HG03521 (cell line): ENCODE measurements around the gene SDF4.

ENCODE experiments used
- ATAC-seq: cut with Tn5 transposase; IDR thresholded peaks from one replicate; pipeline ENCODE4 v1.9.1; 2021; ENCODE audit warnings: mild to moderate bottlenecking, moderate library complexity; ENCODE audit not compliant: unreplicated experiment

SDF4 gene

DNA sequence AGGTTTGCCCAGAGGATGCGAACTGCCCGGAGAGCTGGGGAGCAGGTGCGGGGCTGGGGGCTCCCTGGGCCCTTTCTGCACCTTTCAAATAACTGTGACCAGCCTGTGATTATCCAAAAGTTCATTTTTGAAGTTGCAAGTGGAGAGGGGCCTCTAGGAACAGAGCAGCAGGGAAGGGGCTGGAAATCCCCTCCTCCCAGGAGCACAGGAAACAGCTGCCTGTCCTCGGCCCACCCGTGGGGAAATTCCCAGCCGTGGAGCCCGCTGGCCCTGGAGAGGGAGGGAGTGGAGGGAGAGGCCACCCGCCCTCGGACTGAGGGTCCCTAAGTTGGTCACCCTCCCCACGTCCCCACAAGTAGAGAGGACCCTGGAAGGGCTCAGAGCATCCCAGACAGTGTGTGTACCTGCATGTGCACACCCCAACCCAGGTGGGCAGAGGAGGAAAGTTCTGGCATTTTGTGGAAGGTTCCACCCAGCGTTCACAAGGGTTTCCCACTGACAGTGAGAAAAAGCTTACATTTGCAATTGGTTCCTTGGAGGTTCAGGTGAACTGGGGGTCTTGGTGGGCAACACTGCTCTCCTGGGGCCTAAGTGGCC is 16.6 kb downstream of the SDF4 start:
- ATAC-seq: no peak

DNA sequence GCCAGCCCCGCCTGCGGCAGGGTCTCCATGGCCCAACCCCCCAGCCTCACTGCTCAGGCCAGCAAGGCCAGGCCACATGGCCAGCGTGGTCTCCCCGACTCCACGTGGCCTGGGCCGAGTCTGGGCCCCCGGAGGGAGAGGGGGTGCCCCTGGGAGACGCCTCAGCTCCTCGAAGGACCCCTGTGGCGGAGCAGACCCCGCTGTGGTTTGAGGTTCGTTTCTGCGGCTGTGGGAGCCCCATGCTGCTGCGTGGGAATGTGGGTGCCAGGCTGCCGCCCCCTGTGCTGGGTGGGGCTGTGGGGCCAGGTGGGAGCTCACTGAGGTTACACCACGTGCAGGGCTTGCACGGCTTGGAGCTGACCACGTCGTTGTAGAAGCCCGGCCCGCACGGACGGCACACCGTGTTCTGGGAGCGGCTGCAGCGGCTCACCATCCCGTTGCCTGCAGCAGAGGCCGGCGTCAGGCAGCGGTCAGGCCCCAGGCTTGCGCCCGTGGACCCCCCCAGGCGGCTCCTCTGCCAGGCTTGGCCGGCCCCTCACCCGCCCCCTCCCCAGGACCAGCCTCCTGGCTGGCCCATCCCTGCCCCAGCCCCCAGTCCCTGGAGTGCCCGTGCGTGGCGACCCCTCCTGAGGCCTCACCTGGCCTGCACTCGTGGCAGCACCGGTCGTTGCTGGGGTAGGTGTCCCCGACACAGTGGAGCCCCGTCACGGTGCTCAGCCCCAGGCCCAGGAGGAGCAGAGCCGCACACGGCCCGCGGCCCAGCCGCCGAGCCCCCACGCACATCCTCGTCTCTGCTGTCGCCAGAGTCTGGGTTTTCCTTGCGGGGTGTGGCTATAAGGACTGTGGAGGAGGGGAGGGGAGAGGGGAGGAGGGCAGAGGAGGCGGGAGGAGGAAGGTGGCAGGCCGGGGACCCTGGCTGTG is 18.2 kb downstream of the SDF4 start, which contains the start of gene TNFRSF4:
TNFRSF4 (minus strand) TSS at position 809 of the 921 bp plus-strand sequence; CDS start at position 783, 26 bp downstream.
- no peak for ATAC-seq

DNA sequence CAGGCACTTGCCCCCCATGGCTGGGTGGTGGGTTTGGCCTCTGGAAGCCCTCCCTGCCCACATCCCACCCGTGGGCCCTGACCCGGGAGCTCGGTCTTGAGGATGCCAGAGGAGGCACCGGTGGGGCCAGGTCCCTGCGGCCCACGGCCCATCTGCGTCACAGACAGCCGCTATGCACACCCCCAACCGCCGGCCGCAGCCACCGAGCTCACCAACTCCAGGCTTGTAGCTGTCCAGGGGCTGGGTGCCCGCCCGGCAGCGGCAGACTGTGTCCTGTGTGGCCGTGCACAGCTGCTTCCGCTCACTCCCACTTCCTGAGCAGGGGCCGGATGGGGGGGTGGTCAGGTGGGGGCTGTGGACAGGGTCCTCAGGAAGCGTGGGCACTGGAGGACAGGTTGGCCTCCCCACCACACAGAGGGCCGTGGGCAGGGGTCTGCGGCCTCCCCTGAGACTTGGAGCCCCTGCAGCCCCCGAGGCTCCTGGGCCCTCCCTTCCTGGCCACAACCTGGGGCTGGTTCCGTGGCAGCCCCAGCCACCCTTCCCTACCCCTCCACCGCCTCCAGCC is 18.9 kb downstream of the SDF4 start:
- ATAC-seq: no peak

DNA sequence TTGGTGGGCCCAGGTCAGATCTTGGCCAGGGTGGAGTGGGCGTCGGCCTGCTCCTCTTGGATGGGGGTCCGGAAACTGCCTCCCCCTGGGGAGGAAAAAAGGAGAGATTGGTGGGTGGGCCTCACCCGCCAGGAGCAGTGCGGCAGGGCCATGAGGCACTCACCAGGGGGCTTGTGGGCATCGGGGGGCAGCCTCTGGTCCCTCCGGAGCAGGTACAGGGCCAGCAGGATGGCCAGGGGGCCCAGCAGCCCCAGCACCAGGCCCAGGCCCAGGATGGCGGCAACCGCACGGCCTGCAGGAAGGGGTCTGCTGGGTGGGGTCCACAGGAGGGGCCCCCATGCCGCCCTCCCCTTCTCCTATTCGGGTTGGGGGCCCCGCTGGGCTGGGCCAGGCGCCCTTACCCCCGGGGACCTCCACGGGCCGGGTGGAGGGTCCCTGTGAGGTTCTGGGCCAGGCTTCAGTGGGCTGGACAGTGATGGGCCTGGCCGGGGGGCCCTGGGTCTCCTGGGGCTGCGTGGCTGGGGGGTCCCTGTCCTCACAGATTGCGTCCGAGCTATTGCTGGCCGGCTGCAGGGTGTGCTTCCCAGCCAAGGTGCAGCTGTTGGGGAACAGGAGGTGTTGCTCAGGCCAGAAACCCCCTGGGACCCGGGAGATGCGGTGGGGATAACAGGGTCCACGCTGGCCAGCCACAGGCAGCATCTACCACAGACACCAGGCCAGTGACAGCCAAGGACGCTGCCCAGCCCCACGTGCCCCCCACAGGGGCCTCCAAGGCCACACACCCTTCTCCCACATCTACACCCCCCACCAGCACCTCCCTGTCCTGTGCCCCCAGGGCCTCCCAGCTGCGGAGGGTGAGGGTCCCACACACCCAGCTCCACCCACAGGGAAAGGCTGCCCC is 20.0 kb downstream of the SDF4 start:
- ATAC-seq: no peak

DNA sequence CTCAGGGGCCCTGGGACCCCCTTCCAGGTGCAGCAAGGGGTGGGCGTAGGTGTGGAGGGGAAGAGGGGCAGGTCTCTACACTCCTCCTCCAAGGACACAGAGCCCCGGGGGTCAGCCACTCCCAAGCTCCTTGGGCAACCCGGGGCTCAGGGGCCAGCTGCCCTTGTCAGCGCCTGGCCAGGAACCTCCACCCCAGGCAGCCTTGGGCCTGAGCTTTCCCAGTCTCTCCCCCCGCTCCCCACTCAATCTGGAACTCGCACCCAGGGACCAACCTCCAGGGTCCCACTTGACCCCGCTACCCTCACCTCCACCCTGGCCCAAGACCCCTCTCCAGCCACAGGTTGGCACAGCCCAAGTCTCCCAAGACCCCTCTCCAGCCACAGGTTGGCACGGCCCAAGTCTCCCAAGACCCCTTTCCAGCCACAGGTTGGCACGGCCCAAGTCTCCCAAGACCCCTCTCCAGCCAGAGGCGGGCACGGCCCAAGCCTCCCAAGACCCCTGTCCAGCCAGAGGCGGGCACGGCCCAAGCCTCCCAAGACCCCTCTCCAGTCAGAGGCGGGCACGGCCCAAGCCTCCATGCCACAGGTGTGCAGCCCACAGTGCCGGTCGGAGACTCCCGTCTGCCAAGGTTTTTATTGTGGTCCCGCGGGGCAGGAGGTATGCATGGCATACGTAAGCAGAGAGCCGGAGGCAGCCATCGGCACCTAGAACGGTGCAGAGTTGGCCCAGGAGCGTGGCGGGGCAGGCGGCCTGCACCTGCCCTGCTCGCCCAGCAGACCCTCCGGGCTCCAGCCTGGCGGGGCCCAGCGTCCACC is 20.9 kb downstream of the SDF4 start:
- ATAC-seq: no peak

DNA sequence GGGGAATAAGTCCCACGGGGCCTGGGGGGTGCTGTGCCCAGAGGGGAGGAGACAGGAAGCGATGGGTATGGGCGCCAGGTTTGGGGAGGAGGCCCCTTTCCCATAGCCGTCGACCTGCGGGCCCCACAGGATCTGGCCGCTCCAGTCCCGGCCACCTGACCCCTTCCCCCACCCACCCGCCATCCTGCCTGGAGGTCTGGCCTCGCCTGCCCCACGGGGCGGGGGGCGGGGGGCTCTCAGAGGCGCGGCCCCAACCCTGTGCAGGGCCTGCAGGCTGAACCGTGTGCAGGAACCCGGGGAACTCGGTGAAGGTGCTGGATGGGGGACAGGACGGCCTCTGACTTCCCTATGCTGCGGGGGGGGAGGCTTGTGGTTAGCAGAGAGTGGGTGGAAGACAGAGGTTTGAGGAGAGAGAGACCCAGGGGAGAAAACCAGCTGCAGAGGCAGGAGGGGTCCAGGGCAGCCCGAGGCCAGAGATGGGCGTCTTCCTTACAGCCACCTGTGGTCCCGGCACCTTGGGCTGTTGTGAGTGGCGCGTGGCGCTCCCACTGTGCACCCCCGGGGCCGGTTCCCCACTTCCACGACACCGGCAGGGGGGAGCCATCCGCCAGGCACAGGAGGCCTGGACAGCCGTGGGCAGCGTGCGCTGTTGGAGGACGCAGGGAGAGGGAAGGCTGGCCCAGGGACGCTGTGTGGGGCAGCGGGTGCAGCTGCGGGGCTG is 22.9 kb downstream of the SDF4 start:
- no peak for ATAC-seq

DNA sequence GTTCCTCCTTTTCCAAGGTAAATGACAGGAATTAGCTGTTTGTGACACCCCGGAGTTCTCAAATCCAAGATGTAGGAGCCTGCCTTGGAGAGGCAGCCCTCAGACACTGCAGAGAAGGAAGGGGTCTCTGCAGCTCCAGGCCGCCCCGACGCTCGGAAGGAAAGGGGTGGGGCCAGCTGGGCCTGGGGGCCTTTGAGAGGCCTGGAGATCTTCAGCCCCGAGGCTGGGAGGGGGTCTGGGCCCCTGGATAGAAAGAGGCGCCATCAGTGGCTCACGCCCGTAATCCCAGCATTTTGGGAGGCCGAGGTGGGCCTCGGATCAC is 24.3 kb downstream of the SDF4 start:
- ATAC-seq: no peak

DNA sequence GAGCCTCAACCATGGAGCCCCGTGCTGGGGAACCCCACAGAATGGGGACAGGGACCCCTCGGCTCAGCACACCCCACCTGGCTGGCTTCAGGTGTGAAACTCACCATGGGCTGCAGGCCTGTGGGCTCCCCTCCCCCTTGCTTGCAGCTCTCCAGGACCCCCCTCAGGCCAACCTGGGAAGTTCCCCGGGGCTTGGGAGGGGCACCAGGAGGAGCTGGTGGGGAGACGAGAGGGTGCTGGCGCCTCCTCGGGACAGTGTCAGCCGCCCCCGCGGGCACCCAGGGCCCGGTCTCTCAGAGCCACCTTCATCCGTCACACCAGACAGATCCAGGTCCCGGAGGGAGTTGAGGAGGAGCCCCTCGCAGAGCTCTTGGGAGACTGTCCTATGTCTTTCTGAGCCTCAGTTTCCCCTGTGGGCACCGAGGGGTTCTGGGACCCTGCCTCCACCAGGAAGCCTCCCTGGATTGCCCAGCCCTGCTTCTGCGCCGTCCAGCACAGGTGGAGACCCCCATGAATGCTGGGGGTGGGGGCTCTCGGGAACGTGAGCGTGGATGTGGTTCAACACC is 24.8 kb downstream of the SDF4 start:
- ATAC-seq: no peak

DNA sequence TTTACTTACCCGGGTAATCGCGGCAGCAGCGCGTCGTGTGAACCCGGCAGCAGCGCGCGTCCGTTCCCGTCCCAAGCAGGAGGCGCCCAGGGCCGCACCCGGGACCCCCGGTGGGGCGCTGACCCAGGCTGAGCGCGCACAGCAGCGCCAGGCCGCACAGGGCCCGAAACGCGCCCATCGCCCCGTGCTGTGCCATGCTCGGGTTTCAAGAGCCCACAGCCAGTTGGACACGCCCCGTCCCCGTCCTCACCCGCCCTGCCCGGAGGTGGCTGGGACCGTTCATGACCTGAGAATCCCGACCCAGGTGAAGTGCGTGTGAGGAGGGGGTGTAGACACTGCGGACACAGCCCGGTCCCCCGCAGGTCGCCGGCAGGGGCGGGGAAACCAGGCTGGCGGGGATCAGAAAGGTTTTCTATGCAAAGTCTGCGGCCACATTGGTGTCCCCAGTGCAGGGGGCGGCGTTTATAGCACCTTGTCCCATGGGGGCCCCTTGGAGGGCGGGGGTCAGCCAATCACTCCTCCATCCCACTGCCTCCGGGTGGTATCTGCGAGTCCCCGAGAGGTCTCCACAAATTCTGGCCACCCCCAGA is 25.3 kb downstream of the SDF4 start, which contains the start of gene TNFRSF18:
TNFRSF18 (minus strand) TSS at position 217 of the 590 bp plus-strand sequence; CDS start at position 196, 21 bp downstream.
- no peak for ATAC-seq

DNA sequence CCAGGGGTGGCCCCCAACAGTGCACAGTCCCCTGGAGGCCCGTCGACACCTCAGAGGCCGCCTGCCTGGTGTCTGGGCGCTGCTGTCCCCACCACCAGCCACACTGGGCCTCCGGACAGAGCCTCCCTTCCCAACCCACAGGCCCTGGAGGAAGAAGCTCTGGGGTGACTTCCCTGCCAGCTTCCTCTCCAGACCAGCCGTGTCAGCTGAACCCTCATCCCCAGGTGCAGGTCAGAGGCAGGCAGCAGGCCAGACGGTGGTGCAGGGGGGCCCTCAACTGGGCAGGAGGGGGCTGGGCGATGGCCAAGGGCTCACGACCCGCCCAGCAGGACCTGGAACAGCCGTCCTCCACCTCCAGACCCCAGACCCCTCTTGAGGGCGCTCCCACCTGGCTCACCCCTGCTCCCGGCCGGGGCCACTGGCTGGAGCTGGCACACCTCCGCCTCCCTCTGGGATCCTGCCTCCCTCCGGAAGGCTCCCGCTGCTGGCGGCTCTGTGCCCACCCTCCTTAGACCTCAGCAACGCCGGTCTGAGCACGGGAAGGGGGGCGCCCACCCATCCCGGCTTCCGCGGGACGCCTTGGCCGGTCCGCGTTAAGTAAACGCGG is 25.9 kb downstream of the SDF4 start:
- no peak for ATAC-seq

DNA sequence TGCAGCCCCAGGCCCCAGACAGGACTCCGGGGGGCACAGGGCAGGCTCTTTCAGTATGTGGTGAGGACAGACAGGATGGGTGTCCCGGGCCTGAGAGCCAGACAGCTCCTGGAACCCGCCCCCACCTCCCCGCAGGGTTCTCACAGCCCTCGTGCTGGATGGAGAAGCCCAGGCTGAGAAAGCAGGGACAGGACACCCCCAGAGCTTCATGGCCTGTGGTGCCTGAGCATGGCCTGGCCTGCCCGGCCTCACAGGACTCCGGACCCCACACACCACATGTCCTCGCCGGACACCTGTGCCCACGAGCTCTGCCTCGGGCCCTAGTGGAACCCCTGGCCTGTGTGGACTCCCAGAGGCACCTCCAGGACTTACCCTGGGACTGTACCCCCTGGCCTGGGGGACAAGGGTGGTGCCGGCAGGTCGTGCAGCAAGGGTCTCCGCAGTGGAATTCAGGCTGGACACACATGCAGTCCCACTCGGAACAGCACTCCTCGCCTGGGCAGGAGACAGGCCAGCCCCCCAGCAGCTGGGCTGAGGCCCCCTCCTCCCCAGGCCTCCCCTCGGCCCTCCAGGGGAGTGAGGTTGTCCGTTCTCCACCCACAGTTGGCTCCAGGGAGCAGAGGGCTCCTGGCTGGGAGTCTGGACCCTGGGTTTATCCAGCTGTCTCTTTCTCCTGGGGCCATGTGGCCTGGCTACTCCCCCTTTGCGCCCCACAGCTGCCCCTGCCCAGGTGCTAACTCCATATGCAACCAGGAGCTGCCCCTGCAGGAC is 26.6 kb downstream of the SDF4 start:
- ATAC-seq: no peak

DNA sequence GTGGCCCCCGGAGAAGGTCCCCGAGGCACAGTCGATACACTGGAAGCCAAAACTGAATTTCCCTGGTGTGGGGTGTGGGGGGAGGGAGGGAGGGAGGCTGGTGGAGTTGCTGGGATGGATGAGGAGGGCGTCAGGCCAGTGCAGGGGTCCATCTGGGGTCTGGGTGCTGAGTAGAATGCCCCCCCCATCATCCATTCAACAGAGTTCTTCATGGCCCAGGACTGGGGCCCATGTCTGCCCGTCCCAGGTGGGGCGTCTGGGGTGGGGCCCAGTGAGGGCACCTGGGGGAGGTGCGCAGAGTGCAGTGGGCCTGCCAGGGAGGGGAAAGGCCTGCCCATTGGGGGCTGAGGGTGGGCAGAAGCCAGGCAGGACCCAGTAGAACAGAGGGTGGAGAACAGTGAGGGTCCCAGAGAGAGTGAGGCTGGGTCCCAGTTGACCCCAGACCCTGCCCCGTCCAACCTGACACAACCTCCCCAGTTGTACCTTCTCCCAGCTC is 27.3 kb downstream of the SDF4 start:
- no peak for ATAC-seq

DNA sequence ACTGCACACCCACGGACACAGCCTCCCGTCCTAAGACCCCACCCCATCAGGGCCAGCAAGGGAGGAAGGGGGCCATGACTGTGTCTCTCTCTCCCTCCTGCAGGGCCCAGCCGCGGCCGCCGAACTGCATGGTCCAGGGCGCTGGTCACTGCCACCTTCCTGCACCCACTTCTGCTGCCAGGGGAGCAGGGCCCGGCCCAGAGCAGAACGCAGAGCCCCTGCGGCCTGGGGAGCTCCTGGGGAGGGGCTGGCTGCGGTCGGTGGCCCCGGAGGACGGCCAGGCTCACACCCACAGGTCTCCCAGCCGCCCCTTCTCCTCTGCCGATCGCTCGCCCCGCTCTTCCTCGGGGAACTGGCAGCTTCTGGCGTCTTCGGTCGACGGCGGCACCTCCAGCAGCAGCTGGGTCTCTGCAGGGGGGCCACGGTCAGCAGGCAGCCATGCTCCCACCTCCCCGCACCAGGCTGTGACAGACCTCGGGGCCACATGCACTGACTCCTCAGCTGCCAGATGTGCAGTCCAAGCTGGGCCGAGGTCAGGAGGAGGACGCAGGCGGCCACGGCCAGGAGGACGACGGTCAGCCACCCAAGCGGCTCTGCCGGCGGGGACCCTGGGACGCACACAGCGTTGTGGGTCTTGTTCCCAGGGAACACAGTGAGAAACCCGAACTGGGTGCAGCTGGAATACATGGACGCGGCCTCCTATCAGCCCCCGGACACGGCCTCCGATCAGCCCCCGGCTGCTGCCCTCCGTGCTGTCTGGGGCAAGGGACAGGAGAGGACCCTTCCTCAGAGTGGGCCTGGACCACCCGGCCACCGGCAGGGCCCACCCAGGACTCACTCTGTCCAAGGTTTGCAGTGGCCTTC is 28.0 kb downstream of the SDF4 start:
- no peak for ATAC-seq

DNA sequence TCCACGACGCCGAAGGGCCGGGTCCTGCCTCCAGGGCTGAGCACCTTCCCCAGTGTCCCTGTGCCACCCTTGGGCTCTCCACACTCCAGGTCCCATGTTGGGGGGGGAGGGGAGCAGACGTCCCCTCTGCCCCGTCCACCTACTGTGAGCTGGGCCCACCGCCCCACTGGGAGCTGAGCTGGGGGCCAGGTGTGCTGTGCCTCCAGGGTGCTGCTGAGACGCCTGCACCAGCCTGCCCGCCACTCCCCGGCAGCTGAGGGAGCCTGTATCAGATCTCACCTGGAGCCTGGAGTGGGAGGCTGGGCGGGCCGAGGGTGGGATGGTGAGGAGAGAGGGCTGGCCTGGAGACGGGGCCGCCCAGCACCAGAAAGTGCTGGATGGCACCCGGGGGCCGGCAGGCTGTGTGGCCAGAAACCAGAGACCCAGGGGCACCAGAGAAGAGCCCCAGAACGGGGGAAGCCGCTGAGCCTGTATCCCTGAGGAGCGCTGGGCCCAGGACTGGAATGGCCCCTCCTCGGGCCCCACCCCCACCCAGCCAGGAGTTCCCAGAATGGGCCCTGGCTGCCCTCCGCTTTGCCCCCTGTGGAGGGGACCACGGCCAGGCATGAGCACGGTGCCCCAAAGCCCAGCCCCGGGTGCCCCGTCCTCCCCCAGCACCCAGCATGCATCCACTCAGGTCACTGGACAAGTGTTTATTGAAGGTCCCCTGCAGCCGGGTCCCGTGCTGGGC is 28.8 kb downstream of the SDF4 start:
- no peak for ATAC-seq

DNA sequence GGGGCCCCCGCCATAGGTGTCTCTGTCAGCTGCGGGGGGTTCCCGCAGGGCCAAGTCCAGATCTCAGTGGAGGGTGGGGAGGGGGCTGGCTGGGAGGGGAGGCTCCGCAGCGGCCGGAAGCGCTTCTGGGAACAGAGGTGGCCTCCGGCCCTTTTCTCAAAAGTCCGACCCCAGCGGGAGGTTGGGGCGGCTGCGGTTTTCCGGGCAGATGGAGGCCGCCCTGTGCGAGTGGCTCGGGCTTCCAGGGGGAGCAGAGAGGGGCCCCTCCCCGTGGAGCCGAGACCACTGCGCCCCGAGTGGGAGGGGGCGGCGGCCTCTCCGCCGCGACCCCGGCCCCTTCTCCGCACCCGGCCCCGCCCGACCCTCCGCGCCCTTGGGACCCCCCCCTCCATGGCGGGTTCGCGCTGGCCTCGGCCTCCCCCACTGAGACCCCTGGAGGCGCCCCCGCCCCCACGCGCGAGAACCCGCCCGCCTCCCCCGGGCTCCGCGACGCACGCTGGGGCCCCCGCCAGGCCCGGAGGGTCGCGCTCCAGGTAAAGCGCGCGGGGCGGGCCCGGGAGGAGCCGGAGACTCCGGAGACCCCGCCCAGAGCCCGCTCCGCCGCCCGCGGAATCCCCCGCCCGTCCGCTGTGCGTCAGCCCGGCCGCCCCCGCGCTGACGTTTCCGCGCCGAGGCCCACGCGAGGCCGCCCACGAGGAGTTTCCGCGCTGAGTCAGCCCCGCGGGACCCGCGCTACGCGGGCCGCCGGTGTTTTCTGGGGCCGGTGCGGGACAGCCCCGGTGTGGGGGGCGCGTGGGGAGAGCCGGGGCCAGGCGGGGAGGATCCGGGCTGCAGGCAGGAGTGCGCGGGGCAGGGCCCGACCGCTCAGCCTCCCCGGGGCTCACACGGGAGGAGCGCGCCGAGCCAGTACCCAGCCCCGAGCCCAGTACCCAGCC is 30.7 kb downstream of the SDF4 start:
- ATAC-seq: no peak
